ENCODE measurements around the gene TEX44.

GRCh38 chr2:231583982-231584381 is 8.7 kb upstream of the TEX44 start:
- no peak for TF ChIP-seq CTCF (IDR thresholded peaks at IDR 0.05)
- TF ChIP-seq EP300 (IDR thresholded peaks at IDR 0.05) = no peak
- no peak for TF ChIP-seq POLR2A (IDR thresholded peaks at IDR 0.05)
- TF ChIP-seq POLR2AphosphoS5 (IDR thresholded peaks at IDR 0.05) = no peak
